Measurements from ENCODE around the gene PRDX2.

Gene PRDX2

DNA sequence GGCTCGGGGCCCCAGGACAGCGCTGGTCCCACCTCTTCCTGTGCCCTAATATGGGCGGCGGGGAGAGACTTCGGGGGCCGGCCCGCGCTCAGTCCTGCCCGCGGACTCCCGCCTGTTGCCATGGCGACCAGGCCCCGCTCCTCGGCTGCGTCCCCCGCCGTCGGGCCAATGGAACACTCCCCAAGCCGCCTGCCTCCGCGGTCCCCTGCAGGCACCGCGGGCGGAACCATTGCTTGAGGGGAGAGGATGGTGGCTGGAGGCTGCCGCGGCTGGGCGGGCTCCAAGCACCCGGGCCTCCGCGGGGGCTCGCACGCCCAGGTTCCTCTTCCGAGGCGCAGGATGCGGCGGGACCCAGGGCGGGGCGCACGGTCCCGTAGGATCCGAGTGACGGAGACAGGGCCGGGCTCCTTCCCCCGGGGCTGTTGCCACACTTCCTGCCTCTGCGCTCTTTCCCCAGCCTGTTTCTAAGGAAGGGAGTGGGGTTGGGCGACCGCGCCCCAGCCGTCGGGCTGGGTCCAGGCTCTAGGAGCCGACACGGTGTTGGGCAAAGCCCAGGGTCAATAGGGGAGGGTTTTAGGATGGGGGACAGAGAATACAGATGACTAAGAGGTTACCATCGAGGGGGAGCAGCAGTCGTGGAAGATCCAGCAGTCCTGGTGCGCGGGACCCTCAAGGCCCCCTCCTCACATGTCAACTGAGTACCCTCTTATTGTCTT is 11.5 kb downstream of the PRDX2 start:
- TF ChIP-seq EZH2 (IDR thresholded peaks at IDR 0.05; ENCODE audit: borderline replicate concordance, low read length) = no peak
- TF ChIP-seq, protein P1, sequence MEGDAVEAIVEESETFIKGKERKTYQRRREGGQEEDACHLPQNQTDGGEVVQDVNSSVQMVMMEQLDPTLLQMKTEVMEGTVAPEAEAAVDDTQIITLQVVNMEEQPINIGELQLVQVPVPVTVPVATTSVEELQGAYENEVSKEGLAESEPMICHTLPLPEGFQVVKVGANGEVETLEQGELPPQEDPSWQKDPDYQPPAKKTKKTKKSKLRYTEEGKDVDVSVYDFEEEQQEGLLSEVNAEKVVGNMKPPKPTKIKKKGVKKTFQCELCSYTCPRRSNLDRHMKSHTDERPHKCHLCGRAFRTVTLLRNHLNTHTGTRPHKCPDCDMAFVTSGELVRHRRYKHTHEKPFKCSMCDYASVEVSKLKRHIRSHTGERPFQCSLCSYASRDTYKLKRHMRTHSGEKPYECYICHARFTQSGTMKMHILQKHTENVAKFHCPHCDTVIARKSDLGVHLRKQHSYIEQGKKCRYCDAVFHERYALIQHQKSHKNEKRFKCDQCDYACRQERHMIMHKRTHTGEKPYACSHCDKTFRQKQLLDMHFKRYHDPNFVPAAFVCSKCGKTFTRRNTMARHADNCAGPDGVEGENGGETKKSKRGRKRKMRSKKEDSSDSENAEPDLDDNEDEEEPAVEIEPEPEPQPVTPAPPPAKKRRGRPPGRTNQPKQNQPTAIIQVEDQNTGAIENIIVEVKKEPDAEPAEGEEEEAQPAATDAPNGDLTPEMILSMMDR (IDR thresholded peaks at IDR 0.05; ENCODE audit: low read length) = no peak
- Histone ChIP-seq H3K36me3 (ENCODE audit: insufficient read depth, low read length) (no peaks in the 10 kb centered on the region), H3K79me2 (ENCODE audit: insufficient read depth, low read length) (no peaks in the 10 kb centered on the region), H2AFZ (ENCODE audit: low read length) (no peak overlapping the region), H3K9me3 (ENCODE audit: low read length) (no peaks in the 10 kb centered on the region), H3K27ac (ENCODE audit: low read depth, low read length, poor library complexity, severe bottlenecking) (peak overlapping the region; percentile 58), H3K4me3 (ENCODE audit: low read depth, low read length, poor library complexity, severe bottlenecking) (peak overlapping the region; percentile 76), H3K27me3 (ENCODE audit: insufficient read depth, low read length) (no peaks in the 10 kb centered on the region), H3K9me2 (ENCODE audit: low read depth, low read length) (no peaks in the 10 kb centered on the region), H4K20me1 (ENCODE audit: insufficient read depth, low read length) (no peaks in the 10 kb centered on the region), H3K9ac (ENCODE audit: low read length) (peak overlapping the region; percentile 58), H3K4me2 (ENCODE audit: low read length) (peak overlapping the region; percentile 77), H3F3A (ENCODE audit: insufficient read depth, low read length) (no peaks in the 10 kb centered on the region), H3K4me1 (ENCODE audit: insufficient read depth, low read length, severe bottlenecking) (peaks cover 53% of the 10 kb centered on the region)

DNA sequence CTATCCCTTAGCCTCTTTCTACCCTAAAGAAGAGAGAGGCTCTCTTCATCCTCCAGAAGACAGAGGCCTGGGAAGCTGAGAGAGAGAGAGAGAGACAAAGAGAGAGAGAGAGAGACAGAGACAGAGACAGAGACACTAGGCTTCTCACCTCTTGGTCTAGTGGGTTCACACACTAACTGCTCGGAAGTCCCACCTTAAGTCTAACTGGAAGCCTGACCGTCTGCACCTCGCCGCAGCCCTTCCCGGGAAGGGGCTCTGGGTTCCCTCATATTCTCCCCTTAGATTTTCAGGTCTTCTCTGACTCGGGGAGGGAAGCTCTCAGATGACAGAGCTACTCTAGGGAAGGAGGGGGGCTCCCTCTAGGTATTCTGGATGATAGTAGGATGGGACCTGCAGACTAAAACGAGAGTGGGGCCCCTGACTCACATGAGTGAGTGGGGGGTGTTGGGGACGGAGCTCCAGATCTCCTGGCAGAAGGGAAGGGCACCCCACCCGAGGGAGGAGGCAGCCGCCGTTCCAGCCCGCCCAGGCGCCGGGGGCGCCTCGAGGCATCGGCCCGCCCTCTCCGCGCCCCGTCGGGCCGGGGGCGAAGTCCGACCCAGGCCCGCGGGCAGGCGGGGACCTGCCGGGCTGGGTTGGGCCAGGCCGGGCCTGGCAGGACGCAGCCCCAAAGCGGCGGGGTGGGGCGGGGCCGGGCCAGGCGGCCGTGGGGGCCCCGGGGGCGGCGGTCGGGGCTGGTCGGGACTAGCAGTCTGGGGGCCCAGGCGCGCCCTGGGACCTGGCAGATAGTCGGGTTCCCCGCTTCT is 12.3 kb downstream of the PRDX2 start:
- no peaks in the 10 kb centered on the region for H3K27me3 ChIP-seq (ENCODE audit: insufficient read depth, low read length)
- no peaks in the 10 kb centered on the region for H3K79me2 ChIP-seq (ENCODE audit: insufficient read depth, low read length)
- H2AFZ ChIP-seq (ENCODE audit: low read length) = no peak overlapping the region
- H3K9me2 ChIP-seq (ENCODE audit: low read depth, low read length) = no peaks in the 10 kb centered on the region
- H3K4me2 ChIP-seq (ENCODE audit: low read length) = peak overlapping the region; percentile 77
- H3F3A ChIP-seq (ENCODE audit: insufficient read depth, low read length) = no peaks in the 10 kb centered on the region
- no peaks in the 10 kb centered on the region for H4K20me1 ChIP-seq (ENCODE audit: insufficient read depth, low read length)
- TF ChIP-seq, protein P1 (IDR thresholded peaks at IDR 0.05; ENCODE audit: low read length) = no peak
- no peak for TF ChIP-seq EZH2 (IDR thresholded peaks at IDR 0.05; ENCODE audit: borderline replicate concordance, low read length)
- H3K9me3 ChIP-seq (ENCODE audit: low read length) = no peaks in the 10 kb centered on the region
- peaks cover 58% of the 10 kb centered on the region for H3K4me1 ChIP-seq (ENCODE audit: insufficient read depth, low read length, severe bottlenecking)
- H3K27ac ChIP-seq (ENCODE audit: low read depth, low read length, poor library complexity, severe bottlenecking) = peak overlapping the region; percentile 79
- peak overlapping the region; percentile 76 for H3K4me3 ChIP-seq (ENCODE audit: low read depth, low read length, poor library complexity, severe bottlenecking)
- H3K9ac ChIP-seq (ENCODE audit: low read length) = peak overlapping the region; percentile 44; the same call in 1 of the 2 replicates
- H3K36me3 ChIP-seq (ENCODE audit: insufficient read depth, low read length) = no peaks in the 10 kb centered on the region

DNA sequence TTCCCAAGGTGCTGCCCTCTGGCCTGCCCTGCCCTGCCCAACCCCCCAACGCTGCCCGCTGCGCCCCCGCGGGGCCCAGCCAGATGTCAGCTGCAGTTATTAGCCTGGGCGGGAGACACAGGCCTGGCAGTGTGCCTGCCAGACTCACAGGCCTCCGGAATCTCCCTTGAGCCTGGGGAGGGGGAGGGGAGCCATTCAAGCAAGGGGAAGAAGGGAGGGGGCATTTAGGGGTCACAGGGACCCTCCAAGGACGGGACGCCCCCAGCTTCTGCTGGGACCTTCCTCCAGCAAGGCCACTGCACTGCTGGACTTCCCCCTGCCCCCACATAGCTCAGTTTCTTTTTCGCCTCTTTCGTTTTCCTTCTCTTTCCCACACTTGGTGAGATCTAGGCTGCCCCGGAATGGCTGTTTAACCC is 12.9 kb downstream of the PRDX2 start:
- H2AFZ ChIP-seq (ENCODE audit: low read length) = no peak overlapping the region
- H3K27me3 ChIP-seq (ENCODE audit: insufficient read depth, low read length) = no peaks in the 10 kb centered on the region
- H3K9ac ChIP-seq (ENCODE audit: low read length) = peak overlapping the region; percentile 44; the same call in 1 of the 2 replicates
- no peaks in the 10 kb centered on the region for H3K9me3 ChIP-seq (ENCODE audit: low read length)
- H3K4me2 ChIP-seq (ENCODE audit: low read length) = peak overlapping the region; percentile 77
- no peaks in the 10 kb centered on the region for H4K20me1 ChIP-seq (ENCODE audit: insufficient read depth, low read length)
- H3K4me1 ChIP-seq (ENCODE audit: insufficient read depth, low read length, severe bottlenecking) = peaks cover 58% of the 10 kb centered on the region
- H3K4me3 ChIP-seq (ENCODE audit: low read depth, low read length, poor library complexity, severe bottlenecking) = peak overlapping the region; percentile 76
- H3K27ac ChIP-seq (ENCODE audit: low read depth, low read length, poor library complexity, severe bottlenecking) = peak overlapping the region; percentile 79
- no peaks in the 10 kb centered on the region for H3K9me2 ChIP-seq (ENCODE audit: low read depth, low read length)
- no peaks in the 10 kb centered on the region for H3K79me2 ChIP-seq (ENCODE audit: insufficient read depth, low read length)
- no peak for TF ChIP-seq EZH2 (IDR thresholded peaks at IDR 0.05; ENCODE audit: borderline replicate concordance, low read length)
- H3K36me3 ChIP-seq (ENCODE audit: insufficient read depth, low read length) = no peaks in the 10 kb centered on the region
- no peaks in the 10 kb centered on the region for H3F3A ChIP-seq (ENCODE audit: insufficient read depth, low read length)

All from OCI-LY1 (cell line).